GM12875 (cell line): ENCODE data around the gene F2RL2.
A peak's percentile ranks its signal among the peaks of the same experiment; 100 is the strongest.

Source experiments
- H3K4me3 ChIP-seq: one replicate; pipeline ENCODE4 v1.5.1; 2011; ENCODE audit warnings: low read depth, low read length, control low read depth
- CTCF ChIP-seq: IDR thresholded peaks from 2 replicates; pipeline ENCODE4 v1.5.1; 2011; ENCODE audit warnings: low read depth, mild to moderate bottlenecking, control low read depth, inconsistent platforms, low read length, moderate library complexity, borderline replicate concordance; ENCODE audit not compliant: insufficient read depth

Gene F2RL2

GRCh38 chr5:76579166-76579937, 43.9 kb downstream of the F2RL2 start:
- TF ChIP-seq CTCF = no peak
- no peak overlapping the region for H3K4me3 ChIP-seq

- TF ChIP-seq CTCF = no peak
These were observed 46.2 kb downstream of the F2RL2 start for GRCh38 chr5:76576996-76577395.

GRCh38 chr5:76576450-76576849, 46.8 kb downstream of the F2RL2 start:
- no peak overlapping the region for H3K4me3 ChIP-seq
- no peak for TF ChIP-seq CTCF

More at GRCh38 chr5:76576996-76577395, 46.2 kb downstream of the F2RL2 start:
- no peak overlapping the region for H3K4me3 ChIP-seq

GRCh38 chr5:76571559-76571958, 51.6 kb downstream of the F2RL2 start:
- peak; percentile 14; the same call in 1 of the 2 replicates for TF ChIP-seq CTCF
- no peak overlapping the region for H3K4me3 ChIP-seq

GRCh38 chr5:76570153-76570552, 53.0 kb downstream of the F2RL2 start:
- H3K4me3 ChIP-seq = no peak overlapping the region
- TF ChIP-seq CTCF = no peak
